ENCODE data around the gene CHKB.

Gene CHKB

DNA sequence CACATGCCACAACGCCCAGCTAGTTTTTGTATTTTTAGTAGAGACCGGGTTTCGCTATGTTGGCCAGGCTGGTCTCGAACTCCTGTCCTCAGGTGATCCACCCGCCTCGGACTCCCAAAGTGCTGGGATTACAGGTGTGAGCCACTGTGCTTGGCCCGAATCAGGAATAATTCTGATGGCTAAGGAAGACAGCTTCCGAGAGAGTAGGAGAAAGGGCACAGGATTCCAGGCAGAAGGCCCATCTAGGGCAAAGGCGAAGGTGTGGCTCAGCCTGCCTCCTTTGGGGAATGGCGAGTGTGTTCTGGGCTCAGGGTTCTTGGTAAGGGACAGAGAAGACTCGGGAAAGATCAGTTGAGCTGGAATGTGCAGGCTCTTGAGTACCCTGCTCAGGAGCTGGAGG lies 18.4 kb downstream of the CHKB start:
- no peaks in the 10 kb centered on the region for H3K9me3 ChIP-seq (ENCODE audit: insufficient read depth, low read length)
- TF ChIP-seq, protein P1, sequence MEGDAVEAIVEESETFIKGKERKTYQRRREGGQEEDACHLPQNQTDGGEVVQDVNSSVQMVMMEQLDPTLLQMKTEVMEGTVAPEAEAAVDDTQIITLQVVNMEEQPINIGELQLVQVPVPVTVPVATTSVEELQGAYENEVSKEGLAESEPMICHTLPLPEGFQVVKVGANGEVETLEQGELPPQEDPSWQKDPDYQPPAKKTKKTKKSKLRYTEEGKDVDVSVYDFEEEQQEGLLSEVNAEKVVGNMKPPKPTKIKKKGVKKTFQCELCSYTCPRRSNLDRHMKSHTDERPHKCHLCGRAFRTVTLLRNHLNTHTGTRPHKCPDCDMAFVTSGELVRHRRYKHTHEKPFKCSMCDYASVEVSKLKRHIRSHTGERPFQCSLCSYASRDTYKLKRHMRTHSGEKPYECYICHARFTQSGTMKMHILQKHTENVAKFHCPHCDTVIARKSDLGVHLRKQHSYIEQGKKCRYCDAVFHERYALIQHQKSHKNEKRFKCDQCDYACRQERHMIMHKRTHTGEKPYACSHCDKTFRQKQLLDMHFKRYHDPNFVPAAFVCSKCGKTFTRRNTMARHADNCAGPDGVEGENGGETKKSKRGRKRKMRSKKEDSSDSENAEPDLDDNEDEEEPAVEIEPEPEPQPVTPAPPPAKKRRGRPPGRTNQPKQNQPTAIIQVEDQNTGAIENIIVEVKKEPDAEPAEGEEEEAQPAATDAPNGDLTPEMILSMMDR (IDR thresholded peaks at IDR 0.05; ENCODE audit: insufficient read depth, low read length, poor library complexity, severe bottlenecking) = no peak
- no peak for TF ChIP-seq EZH2phosphoT487 (conservative IDR thresholded peaks at IDR 0.05; ENCODE audit: low read length)
- peaks cover 4% of the 10 kb centered on the region; the same call in 1 of the 2 replicates for H3K36me3 ChIP-seq (ENCODE audit: low read length)
- H3F3A ChIP-seq (ENCODE audit: insufficient read depth) = peaks cover 3% of the 10 kb centered on the region; the same call in 1 of the 2 replicates
- H3K27me3 ChIP-seq (ENCODE audit: low read length) = no peaks in the 10 kb centered on the region
- no peaks in the 10 kb centered on the region for H4K20me1 ChIP-seq (ENCODE audit: low read depth, low read length)
- H2AFZ ChIP-seq (ENCODE audit: low read depth, low read length, severe bottlenecking) = no peak overlapping the region
- H3K4me3 ChIP-seq (ENCODE audit: insufficient read depth, low read length, poor library complexity, severe bottlenecking) = no peak overlapping the region
- no peaks in the 10 kb centered on the region for H3K79me2 ChIP-seq (ENCODE audit: insufficient read depth, low read length)
- no peaks in the 10 kb centered on the region for H3K9me2 ChIP-seq (replicated peaks; ENCODE audit: insufficient read depth, low read length)
- H3K4me2 ChIP-seq (ENCODE audit: low read depth, low read length, poor library complexity, severe bottlenecking) = no peak overlapping the region
- H3K27ac ChIP-seq (ENCODE audit: low read depth, low read length) = no peak overlapping the region
- no peak overlapping the region for H3K9ac ChIP-seq (ENCODE audit: low read length)

DNA sequence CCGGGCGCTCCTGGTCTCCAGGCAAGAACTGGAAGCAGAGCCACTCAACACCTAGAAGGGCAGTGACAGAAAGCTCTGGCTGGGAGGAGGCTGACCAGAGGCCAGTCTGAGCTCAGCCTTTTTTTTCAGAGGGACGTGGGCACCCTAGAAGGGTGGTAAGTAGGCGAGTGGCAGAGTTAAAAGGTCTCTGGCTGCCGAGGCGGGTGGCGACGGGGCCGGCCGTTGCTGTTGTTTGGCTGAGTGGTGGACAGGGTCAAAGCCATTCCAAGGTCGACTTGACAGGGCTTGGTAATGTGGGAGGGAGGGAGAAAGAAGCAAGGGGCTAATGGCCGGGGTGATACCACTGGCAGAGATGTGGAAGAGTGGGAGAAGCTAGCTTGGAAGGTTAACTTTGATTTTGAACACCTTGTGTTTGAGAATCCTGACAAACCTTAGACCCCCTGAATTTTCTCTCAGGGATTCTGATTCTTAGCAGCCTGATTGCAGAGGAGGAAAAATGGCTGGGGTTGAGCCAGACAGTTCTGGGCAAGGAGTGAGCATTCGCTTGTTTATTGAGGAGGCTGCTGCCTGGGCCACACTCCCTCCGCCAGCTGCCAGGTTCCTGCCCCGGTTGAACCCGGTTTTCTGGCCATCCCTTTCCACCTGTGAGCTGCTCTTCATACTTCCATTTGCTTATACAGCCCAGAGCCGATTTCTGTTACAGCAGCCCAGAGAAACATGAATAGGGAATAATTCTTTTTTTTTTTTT lies 19.1 kb downstream of the CHKB start:
- Histone ChIP-seq H3K4me2 (ENCODE audit: low read depth, low read length, poor library complexity, severe bottlenecking) (peak overlapping the region; percentile 75), H3K9ac (ENCODE audit: low read length) (peak overlapping the region; percentile 58), H3K4me3 (ENCODE audit: insufficient read depth, low read length, poor library complexity, severe bottlenecking) (peak overlapping the region; percentile 50), H3K36me3 (ENCODE audit: low read length) (no peaks in the 10 kb centered on the region; the same call in 1 of the 2 replicates), H3K9me2 (replicated peaks; ENCODE audit: insufficient read depth, low read length) (no peaks in the 10 kb centered on the region), H3K27ac (ENCODE audit: low read depth, low read length) (no peak overlapping the region), H4K20me1 (ENCODE audit: low read depth, low read length) (no peaks in the 10 kb centered on the region), H3K79me2 (ENCODE audit: insufficient read depth, low read length) (no peaks in the 10 kb centered on the region), H3K27me3 (ENCODE audit: low read length) (no peaks in the 10 kb centered on the region), H2AFZ (ENCODE audit: low read depth, low read length, severe bottlenecking) (peak overlapping the region; percentile 78), H3K9me3 (ENCODE audit: insufficient read depth, low read length) (no peaks in the 10 kb centered on the region), H3F3A (ENCODE audit: insufficient read depth) (peaks cover 3% of the 10 kb centered on the region; the same call in 1 of the 2 replicates)
- TF ChIP-seq, protein P1 (IDR thresholded peaks at IDR 0.05; ENCODE audit: insufficient read depth, low read length, poor library complexity, severe bottlenecking) = no peak
- no peak for TF ChIP-seq EZH2phosphoT487 (conservative IDR thresholded peaks at IDR 0.05; ENCODE audit: low read length)

DNA sequence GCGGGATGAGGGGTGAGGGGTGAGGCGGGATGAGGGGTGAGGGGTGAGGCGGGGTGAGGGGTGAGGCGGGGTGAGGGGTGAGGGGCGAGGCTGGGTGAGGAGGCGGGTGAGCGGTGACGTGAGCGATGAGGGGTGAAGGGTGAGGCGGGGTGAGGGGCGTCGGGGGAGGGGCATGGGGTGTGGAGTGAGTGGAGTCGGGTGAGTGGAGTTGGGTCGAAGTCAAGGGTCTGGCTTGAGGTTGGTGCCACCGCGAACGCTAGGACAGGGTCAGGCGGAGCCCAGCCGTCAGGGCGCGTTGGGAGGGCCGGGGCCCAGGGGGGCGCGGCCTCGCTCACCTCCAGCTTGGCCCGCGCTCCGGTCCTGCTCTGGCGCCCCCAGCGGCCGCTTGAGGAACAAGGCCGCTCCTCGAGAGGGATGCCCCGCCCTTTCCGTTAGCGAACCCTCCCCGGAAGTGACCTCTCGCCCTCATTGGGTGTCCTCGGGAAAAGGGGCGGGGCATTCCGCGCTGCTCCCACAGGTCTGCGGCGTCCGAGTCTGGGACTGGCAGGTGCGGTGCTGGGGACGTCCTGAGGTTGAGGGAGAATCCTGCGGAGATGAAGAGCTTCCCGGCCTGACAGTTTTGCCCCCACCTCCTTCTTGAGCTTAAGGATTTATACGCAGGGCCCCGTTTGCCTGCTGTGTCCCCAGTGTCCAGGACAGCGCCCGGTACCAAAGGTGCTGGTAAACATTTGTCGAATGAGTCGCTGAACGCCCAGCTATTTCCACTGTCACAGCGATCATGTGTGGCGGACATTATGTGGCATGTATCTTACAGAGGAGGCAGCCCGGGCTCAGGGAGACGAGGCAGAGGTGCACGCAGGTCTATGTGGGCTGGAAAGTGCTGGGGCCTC lies 19.9 kb downstream of the CHKB start, which contains the start of gene SYCE3:
Gene SYCE3, minus strand, starts transcription at position 397 of the 890 bp plus-strand sequence. CDS start 6,514 bp downstream, outside the sequence.
- H3K9ac ChIP-seq (ENCODE audit: low read length) = peak within 1 kb of the TSS; percentile 58
- H3K4me3 ChIP-seq (ENCODE audit: insufficient read depth, low read length, poor library complexity, severe bottlenecking) = peak within 1 kb of the TSS; percentile 50
- H3K4me2 ChIP-seq (ENCODE audit: low read depth, low read length, poor library complexity, severe bottlenecking) = peak within 1 kb of the TSS; percentile 75
- H3K9me2 ChIP-seq (replicated peaks; ENCODE audit: insufficient read depth, low read length) = no peaks in the 10 kb centered on the region
- no peaks in the 10 kb centered on the region for H4K20me1 ChIP-seq (ENCODE audit: low read depth, low read length)
- H3K79me2 ChIP-seq (ENCODE audit: insufficient read depth, low read length) = no peaks in the 10 kb centered on the region
- H3K36me3 ChIP-seq (ENCODE audit: low read length) = no peaks in the 10 kb centered on the region; the same call in 1 of the 2 replicates
- H3K27me3 ChIP-seq (ENCODE audit: low read length) = no peaks in the 10 kb centered on the region
- H3K27ac ChIP-seq (ENCODE audit: low read depth, low read length) = no peak within 1 kb of the TSS
- TF ChIP-seq EZH2phosphoT487 (conservative IDR thresholded peaks at IDR 0.05; ENCODE audit: low read length) = no peak
- TF ChIP-seq, protein P1 (IDR thresholded peaks at IDR 0.05; ENCODE audit: insufficient read depth, low read length, poor library complexity, severe bottlenecking) = peak; percentile 71
- peak within 1 kb of the TSS; percentile 78 for H2AFZ ChIP-seq (ENCODE audit: low read depth, low read length, severe bottlenecking)
- H3K9me3 ChIP-seq (ENCODE audit: insufficient read depth, low read length) = no peaks in the 10 kb centered on the region
- peaks cover 3% of the 10 kb centered on the region; the same call in 1 of the 2 replicates for H3F3A ChIP-seq (ENCODE audit: insufficient read depth)

Data from SU-DHL-6 (cell line).